ENCODE measurements around the gene ZNF638. TPM values are rescaled to one million over a fixed set of nuclear protein-coding genes. Genes with fewer than 3 reads are reported as not detected.

Gene ZNF638
- total RNA-seq, 2 donors from 2014 or later: 196 to 208 TPM

GRCh38 chr2:71477231-71477691 is 145.7 kb downstream of the ZNF638 start:
- Histone ChIP-seq H3K27ac (ENCODE audit: low read depth, low read length) (no peak overlapping the region), H3K27me3 (ENCODE audit: control insufficient read depth, insufficient read depth, low read length, poor library complexity, severe bottlenecking) (no peaks in the 10 kb centered on the region), H3K36me3 (ENCODE audit: control insufficient read depth, insufficient read depth, low read length) (no peaks in the 10 kb centered on the region), H3K4me1 (ENCODE audit: control insufficient read depth, insufficient read depth, low read length) (no peaks in the 10 kb centered on the region), H3K4me3 (ENCODE audit: low read length) (no peak overlapping the region), H3K9ac (ENCODE audit: extremely low read depth, low read length, poor library complexity, severe bottlenecking) (no peak overlapping the region), H3K9me3 (ENCODE audit: control insufficient read depth, low read length) (no peaks in the 10 kb centered on the region)
- WGBS, 2 experiments (ENCODE audit: insufficient coverage in 1 of 2, insufficient read length in 1 of 2): 88% methylated on average over 5 to 6 of the region's 6 CpGs
- Mint-ChIP-seq H3K36me3 (ENCODE audit: low read depth) (no peaks in the 10 kb centered on the region), H3K27me3 (ENCODE audit: insufficient read depth) (peaks cover 8% of the 10 kb centered on the region), H3K4me3 (no peak overlapping the region), H3K4me1 (peaks cover 7% of the 10 kb centered on the region), H3K27ac (no peak overlapping the region), H3K9me3 (no peaks in the 10 kb centered on the region)
- TF ChIP-seq CTCF (conservative IDR thresholded peaks at IDR 0.05): no peak
- DNase-seq: no peak

- Histone ChIP-seq H3K27me3 (ENCODE audit: control insufficient read depth, insufficient read depth, low read length, poor library complexity, severe bottlenecking) (no peaks in the 10 kb centered on the region), H3K4me3 (ENCODE audit: low read length) (no peak overlapping the region), H3K9ac (ENCODE audit: extremely low read depth, low read length, poor library complexity, severe bottlenecking) (no peak overlapping the region), H3K36me3 (ENCODE audit: control insufficient read depth, insufficient read depth, low read length) (no peaks in the 10 kb centered on the region), H3K4me1 (ENCODE audit: control insufficient read depth, insufficient read depth, low read length) (no peaks in the 10 kb centered on the region), H3K27ac (ENCODE audit: low read depth, low read length) (no peak overlapping the region), H3K9me3 (ENCODE audit: control insufficient read depth, low read length) (no peaks in the 10 kb centered on the region)
- Mint-ChIP-seq H3K4me1 (peaks cover 10% of the 10 kb centered on the region), H3K27ac (no peak overlapping the region), H3K9me3 (no peaks in the 10 kb centered on the region), H3K4me3 (no peak overlapping the region), H3K36me3 (ENCODE audit: low read depth) (no peaks in the 10 kb centered on the region), H3K27me3 (ENCODE audit: insufficient read depth) (peaks cover 7% of the 10 kb centered on the region)
- 78 to 92% methylated on average over 3 to 6 of the region's 6 CpGs for WGBS, 2 experiments (ENCODE audit: insufficient coverage in 1 of 2, insufficient read length in 1 of 2)
- TF ChIP-seq CTCF (conservative IDR thresholded peaks at IDR 0.05): no peak
- DNase-seq: no peak
Measured at GRCh38 chr2:71478806-71479205, 147.2 kb downstream of the ZNF638 start.

- H3K27me3 Mint-ChIP-seq (ENCODE audit: insufficient read depth): peaks cover 7% of the 10 kb centered on the region
- no peaks in the 10 kb centered on the region for H3K36me3 Mint-ChIP-seq (ENCODE audit: low read depth)
- no peak overlapping the region for H3K4me3 Mint-ChIP-seq
- Histone ChIP-seq H3K9ac (ENCODE audit: extremely low read depth, low read length, poor library complexity, severe bottlenecking) (no peak overlapping the region), H3K36me3 (ENCODE audit: control insufficient read depth, insufficient read depth, low read length) (no peaks in the 10 kb centered on the region), H3K4me3 (ENCODE audit: low read length) (no peak overlapping the region), H3K9me3 (ENCODE audit: control insufficient read depth, low read length) (no peaks in the 10 kb centered on the region), H3K27ac (ENCODE audit: low read depth, low read length) (no peak overlapping the region), H3K27me3 (ENCODE audit: control insufficient read depth, insufficient read depth, low read length, poor library complexity, severe bottlenecking) (no peaks in the 10 kb centered on the region), H3K4me1 (ENCODE audit: control insufficient read depth, insufficient read depth, low read length) (no peaks in the 10 kb centered on the region)
- H3K27ac Mint-ChIP-seq: no peak overlapping the region
- H3K9me3 Mint-ChIP-seq: no peaks in the 10 kb centered on the region
- DNase-seq: no peak
- no peak for TF ChIP-seq CTCF (conservative IDR thresholded peaks at IDR 0.05)
- peaks cover 10% of the 10 kb centered on the region for H3K4me1 Mint-ChIP-seq
- WGBS, 2 experiments (ENCODE audit: insufficient coverage in 1 of 2, insufficient read length in 1 of 2): 88 to 91% methylated on average over 5 of the region's 5 CpGs
Measured at GRCh38 chr2:71479261-71479660, 147.7 kb downstream of the ZNF638 start.
